Right lobe of liver (tissue), 6 donors: ENCODE results near the gene DYTN. TPM values are rescaled to one million over a fixed set of nuclear protein-coding genes. Genes with fewer than 3 reads are reported as not detected.
A peak's percentile ranks its signal among the peaks of the same experiment; 100 is the strongest.

Source experiments
- ATAC-seq, 4 donors: fragments of 200-7000 bp; cut with Tn5 transposase; one replicate each; pipeline ENCODE4 v1.9.1; 2020; ENCODE audit warnings: mild to moderate bottlenecking in 4 of 4, moderate library complexity in 4 of 4
- DNase-seq, 3 donors: peaks; one replicate each; pipeline ENCODE4 v3.0.0-alpha.2; 2020
- H3K27ac ChIP-seq, 3 donors: fragments of 200-600 bp; one replicate each; pipeline ENCODE4 v1.8.0; 2022
- H3K27me3 ChIP-seq, 2 donors: fragments of 200-600 bp; one replicate each; pipeline ENCODE4 v1.8.0; 2022
- H3K36me3 ChIP-seq, 4 donors: fragments of 200-600 bp; sonication (generic) in 1 of 4; one replicate each; pipeline versions ENCODE4 v1.5.1 to v1.8.0; 2017 to 2022; ENCODE audit warnings: control low read depth in 1 of 4
- H3K4me1 ChIP-seq, 4 donors: fragments of 200-600 bp; sonication (generic) in 1 of 4; one replicate each; pipeline versions ENCODE4 v1.5.1 to v1.8.0; 2017 to 2022; ENCODE audit warnings: control low read depth in 1 of 4
- H3K4me3 ChIP-seq, 3 donors: fragments of 200-600 bp; one replicate each; pipeline ENCODE4 v1.8.0; 2022
- H3K9me3 ChIP-seq, 4 donors: fragments of 200-600 bp; sonication (generic) in 1 of 4; one replicate each; pipeline versions ENCODE4 v1.5.1 to v1.8.0; 2017 to 2022; ENCODE audit warnings: control low read depth in 1 of 4
- CTCF ChIP-seq, 4 donors: fragments of 200-600 bp in 3 of 4; fragments of 450-650 bp in 1 of 4; IDR thresholded peaks; one replicate each; pipeline versions ENCODE4 v1.5.1 to v1.8.0; 2016 to 2022; ENCODE audit warnings: antibody characterized with exemption in 4 of 4, mild to moderate bottlenecking in 2 of 4
- POLR2A ChIP-seq: fragments of 450-650 bp; IDR thresholded peaks from one replicate; pipeline ENCODE4 v1.6.1; 2017; ENCODE audit warnings: antibody characterized with exemption, mild to moderate bottlenecking
- WGBS: methylation state at CpG from one replicate; pipeline ENCODE4 v1.1.6; 2018; ENCODE audit warnings: low coverage, low lambda C conversion rate; ENCODE audit not compliant: insufficient coverage; ENCODE audit errors: missing lambda C conversion rate; 5-methylcytosine and 5-hydroxymethylcytosine counted together
- intact Hi-C, 2 donors: fragments of 100-400 bp; cut with DNase I; formaldehyde crosslinking; loops; one replicate each; pipeline versions ENCODE4 v1.11.2 to v1.14.1; 2022
- small RNA-seq, 2 experiments: library from RNA; depleted of rRNA; stranded (forward); fragments of <200 nt; gene quantifications; one replicate each; pipeline ENCODE3, GENCODE V24; 2016
- total RNA-seq, 6 experiments: library from RNA; depleted of rRNA in 2 of 6; stranded (reverse); fragments of >200 nt in 2 of 6; fragmentation: NEBNext Ultra II Directional in 3 of 6; extraction: Animal tissue kit (Norgen Biotek cat#: 25700) in 3 of 6; gene quantifications; one replicate each; pipeline versions ENCODE4 v1.1.0 to v1.2.4, GENCODE V29; 2016 to 2023
- donor health status: DM: no; HTN: yes; CAD: no.
- donor health status: DM: no; HTN: no; CAD: no.
- donor health status: DM: no; HTN: no; CAD: no.
- donor health status: DM: no; HTN: yes; CAD: no.
- donor health status: DM: no; HTN: yes; CAD: no.

Gene DYTN
- total RNA-seq, 6 experiments from 2014 or later, result not detected

- no peak for ATAC-seq
- Histone ChIP-seq H3K4me3 (no peak overlapping the region), H3K27me3 (no peaks in the 10 kb centered on the region), H3K9me3 (no peaks in the 10 kb centered on the region), H3K4me1 (no peaks in the 10 kb centered on the region), H3K27ac (no peak overlapping the region), H3K36me3 (no peaks in the 10 kb centered on the region)
- intact Hi-C loops, result no loop called here
- DNase-seq, result no peak
- WGBS, result 87% methylated on average over 6 of the region's 6 CpGs
- TF ChIP-seq POLR2A (no peak), CTCF (IDR thresholded peaks at IDR 0.05) (no peak)
These were observed 107.0 kb downstream of the DYTN start for GRCh38 chr2:206611191-206611590.

GRCh38 chr2:206610451-206610850 lies 107.7 kb downstream of the DYTN start:
- Histone ChIP-seq H3K9me3 (no peaks in the 10 kb centered on the region), H3K4me3 (no peak overlapping the region), H3K27ac (no peak overlapping the region), H3K27me3 (no peaks in the 10 kb centered on the region), H3K36me3 (no peaks in the 10 kb centered on the region), H3K4me1 (no peaks in the 10 kb centered on the region)
- TF ChIP-seq CTCF (IDR thresholded peaks at IDR 0.05), result no peak
- no peak for TF ChIP-seq POLR2A
- 28% methylated on average over 1 of the region's 1 CpG for WGBS
- intact Hi-C loops, result no loop called here
- ATAC-seq (peak in 2 of 4 donors; percentile 22 to 60), DNase-seq (no peak)

- TF ChIP-seq POLR2A (no peak), CTCF (IDR thresholded peaks at IDR 0.05) (no peak)
- no peaks in the 10 kb centered on the region for H3K36me3 ChIP-seq
- 62% methylated on average over 3 of the region's 3 CpGs for WGBS
- H3K4me3 ChIP-seq, result no peak overlapping the region
- intact Hi-C loops, result no loop called here
- H3K4me1 ChIP-seq, result no peaks in the 10 kb centered on the region
- no peaks in the 10 kb centered on the region for H3K9me3 ChIP-seq
- H3K27ac ChIP-seq, result no peak overlapping the region
- ATAC-seq, result no peak
- no peaks in the 10 kb centered on the region for H3K27me3 ChIP-seq
- no peak for DNase-seq
These were observed 115.0 kb downstream of the DYTN start for GRCh38 chr2:206603243-206603642.

Small RNAs within 50 kb of the gene (small RNA-seq; reads per million reads assigned to genes)
- gene RF00019, result 0 reads per million in 2 experiments

Other genes with a start within 250 kb of the DYTN start
- gene FAM237A, start 75.9 kb downstream of the DYTN start, total RNA-seq, result not detected
- gene MDH1B, start 46.9 kb upstream of the DYTN start, total RNA-seq, result under 1 TPM in 4 of 6 experiments, not detected in 2; 0.11 to 0.32 (median 0.18) TPM
- 10 to 100 TPM; 13.5 to 29.1 (median 16.9) TPM for gene FASTKD2, start 47.2 kb upstream of the DYTN start, total RNA-seq
- under 1 TPM in 4 of 6 experiments, not detected in 2; 0.22 to 0.46 (median 0.34) TPM for gene CPO, start 221.1 kb upstream of the DYTN start, total RNA-seq